ENCODE results near the gene CENPX. TPM values are rescaled to one million over a fixed set of nuclear protein-coding genes. Genes with fewer than 3 reads are reported as not detected.

The CENPX gene
- total and polyA plus RNA-seq, 2 of the 13 experiments (the other 11 are each of a cell fraction or from before 2014, with no cell fraction given): 92.7 to 170 TPM

GRCh38 chr17:82001571-82002056 is 21.1 kb downstream of the CENPX start:
- Histone ChIP-seq H3K9me3 (ENCODE audit: low read length) (no peaks in the 10 kb centered on the region), H3K4me2 (ENCODE audit: low read depth, low read length) (peak overlapping the region; percentile 86), H3K27me3 (ENCODE audit: control insufficient read depth in 1 of 2, insufficient read depth in 2 of 2, low read length in 2 of 2) (no peaks in the 10 kb centered on the region), H3K4me1 (ENCODE audit: insufficient read depth, low read length) (peaks cover 97% of the 10 kb centered on the region), H3K79me2 (ENCODE audit: insufficient read depth, low read length) (peaks cover 75% of the 10 kb centered on the region), H3K9ac (ENCODE audit: insufficient read depth, low read depth, low read length) (peak overlapping the region; percentile 80), H2AFZ (ENCODE audit: low read length) (no peak overlapping the region), H3K36me3 (replicated peaks in 1 of 2; ENCODE audit: control insufficient read depth in 1 of 2, insufficient read depth in 2 of 2, low read length in 2 of 2) (peaks cover 8 to 12% of the 10 kb centered on the region in 2 experiments), H4K20me1 (ENCODE audit: insufficient read depth, low read length) (no peaks in the 10 kb centered on the region), H3K4me3 (replicated peaks in 1 of 3; ENCODE audit: insufficient read depth in 1 of 3, low read depth in 2 of 3, low read length in 3 of 3) (peak overlapping the region in 2 of 3 experiments; percentile 18 to 61; a peak in 3 of 6 replicates), H3K27ac (ENCODE audit: extremely low read length, insufficient read depth, low read length) (peak overlapping the region; percentile 95)
- 63% methylated on average over 10 of the region's 17 CpGs for WGBS (ENCODE audit: low lambda C conversion rate)
- intact Hi-C loops (cut with micrococcal nuclease; ENCODE audit: unreplicated experiment): no loop called here
- DNase-seq (ENCODE audit: low spot score) (no peak), ATAC-seq (no peak), FAIRE-seq (no peak)
- POLR2A ChIA-PET: interaction anchor here (0.9 to 16.1 kb wide), 7 partner anchors 8 to 47 kb away, joined by 3 to 470 read pairs (median 69); partner anchors contain the start of genes CENPX, LRRC45 and NOTUM
- no TSS peak for BruUV-seq (replicated peaks)
- in situ Hi-C loops (cut with HindIII; ENCODE audit: extremely low pct_ligation_motif_present, low pct_unique_long_range_greater_than_20kb): no loop called here
- CTCF ChIA-PET (ENCODE audit: low intra/inter-chr PET ratio, low total read pairs): interaction anchor here (1.2 to 2.3 kb wide), 3 partner anchors 19 to 42 kb away, joined by 4 to 25 read pairs (median 12); partner anchors contain the start of gene NOTUM
- no peak for TF ChIP-seq PRDM15 (CRISPR knock-in tag; IDR thresholded peaks at IDR 0.05)
- no peak for TF ChIP-seq ZBTB40 (IDR thresholded peaks at IDR 0.05)
- no peak for TF ChIP-seq ZBTB40 (CRISPR knock-in tag; IDR thresholded peaks at IDR 0.05)
- peak; percentile 48; the same call in 1 of the 2 replicates for TF ChIP-seq ZNF253 (CRISPR knock-in tag; IDR thresholded peaks at IDR 0.05; ENCODE audit: borderline replicate concordance)
- peak; percentile 83; the same call in 1 of the 2 replicates for TF ChIP-seq DZIP1 (CRISPR knock-in tag; IDR thresholded peaks at IDR 0.05)
- TF ChIP-seq ATF7-NPFF (CRISPR knock-in tag; IDR thresholded peaks at IDR 0.05; ENCODE audit: low read depth): peak; percentile 38; the same call in 1 of the 2 replicates
- 0 out of 2 replicates have a peak, but pooled peaks have one; percentile 66 for TF ChIP-seq U2AF2 (IDR thresholded peaks at IDR 0.05; ENCODE audit: low read depth, low read length)
- TF ChIP-seq ZMAT3 (CRISPR knock-in tag; conservative IDR thresholded peaks at IDR 0.05): no peak

All from HepG2 (cell line).